NCI-H2107 (cell line): ENCODE measurements around the gene ARMC6.

Experiments
- DNase-seq: peaks from one replicate; lab custom pipeline; 2025; lab: John Stamatoyannopoulos, UW

Gene ARMC6

GRCh38 chr19:19033426-19034203 lies at the start of gene ARMC6, which contains the start of gene SUGP2:
Gene ARMC6, plus strand, starts transcription at chr19:19033603. Its CDS starts 607 bp downstream, at chr19:19034210.
Gene SUGP2, minus strand, starts transcription at chr19:19033517. Its CDS starts 2,446 bp downstream, at chr19:19031071.
- DNase-seq = peak; percentile 58

GRCh38 chr19:18984251-18984650 lies 49.2 kb upstream of the ARMC6 start:
- no peak for DNase-seq

- no peak for DNase-seq
Measured at GRCh38 chr19:18985257-18985656, 48.1 kb upstream of the ARMC6 start.

- DNase-seq = no peak
Measured at GRCh38 chr19:18987456-18987855, 45.9 kb upstream of the ARMC6 start.

GRCh38 chr19:18989316-18989715 lies 44.1 kb upstream of the ARMC6 start:
- DNase-seq = no peak

GRCh38 chr19:18990128-18990708 lies 43.2 kb upstream of the ARMC6 start:
- no peak for DNase-seq

- no peak for DNase-seq
Measured at GRCh38 chr19:18991006-18991405, 42.4 kb upstream of the ARMC6 start.

- DNase-seq = no peak
Measured at GRCh38 chr19:18991468-18991867, 41.9 kb upstream of the ARMC6 start.

GRCh38 chr19:18992696-18993095 lies 40.7 kb upstream of the ARMC6 start:
- DNase-seq = no peak

GRCh38 chr19:18993115-18993514 lies 40.3 kb upstream of the ARMC6 start:
- DNase-seq = no peak

GRCh38 chr19:18995804-18996241 lies 37.6 kb upstream of the ARMC6 start:
- DNase-seq = no peak

- DNase-seq = no peak
Measured at GRCh38 chr19:18996351-18996750, 37.1 kb upstream of the ARMC6 start.

- DNase-seq = no peak
Measured at GRCh38 chr19:18996796-18997394, 36.5 kb upstream of the ARMC6 start.

- no peak for DNase-seq
Measured at GRCh38 chr19:18998276-18998675, 35.1 kb upstream of the ARMC6 start.

GRCh38 chr19:18999016-18999758 lies 34.2 kb upstream of the ARMC6 start:
- DNase-seq = no peak

GRCh38 chr19:18999896-19000620 lies 33.3 kb upstream of the ARMC6 start:
- no peak for DNase-seq

- DNase-seq = no peak
Measured at GRCh38 chr19:19004144-19004543, 29.3 kb upstream of the ARMC6 start.

GRCh38 chr19:19006213-19006612 lies 27.2 kb upstream of the ARMC6 start:
- no peak for DNase-seq

- DNase-seq = no peak
Measured at GRCh38 chr19:19009951-19010350, 23.5 kb upstream of the ARMC6 start.

- DNase-seq = no peak
Measured at GRCh38 chr19:19010551-19010950, 22.9 kb upstream of the ARMC6 start.

GRCh38 chr19:19021115-19021514 lies 12.3 kb upstream of the ARMC6 start:
- no peak for DNase-seq
